Hematopoietic multipotent progenitor cell (in vitro differentiated cells): ENCODE measurements around the gene USP21. TPM values are rescaled to one million over a fixed set of nuclear protein-coding genes. Genes with fewer than 3 reads are reported as not detected.

Source experiments
- DNase-seq, 3 donors: peaks; one replicate each; pipeline ENCODE4 v3.0.0-alpha.2; 2011 to 2015; ENCODE audit warnings: low read depth in 2 of 3, low spot score in 2 of 3
- total RNA-seq: library from RNA; depleted of rRNA; stranded (reverse); fragments of >200 nt; gene quantifications from one replicate; pipeline ENCODE4 v1.2.3, GENCODE V29; 2012

The USP21 gene
- total RNA-seq, 1 donor, result 21.8 TPM

- peak; percentile 75 to 96 (median 96) for DNase-seq
Observed at GRCh38 chr1:161132410-161133219, 26.7 kb upstream of the USP21 start, which contains the start of gene DEDD. DEDD (minus strand) TSS chr1:161132667; CDS start chr1:161124462, 8,205 bp downstream.

GRCh38 chr1:161133220-161133740 is 26.0 kb upstream of the USP21 start:
- no peak for DNase-seq

GRCh38 chr1:161137881-161138280 is 21.4 kb upstream of the USP21 start:
- DNase-seq, result no peak

- no peak for DNase-seq
Observed at GRCh38 chr1:161138431-161138830, 20.9 kb upstream of the USP21 start.

GRCh38 chr1:161139766-161140165 is 19.5 kb upstream of the USP21 start:
- DNase-seq, result peak in 1 of 3 donors; percentile 76

- no peak for DNase-seq
Observed at GRCh38 chr1:161140755-161141400, 18.4 kb upstream of the USP21 start.

- no peak for DNase-seq
Observed at GRCh38 chr1:161145832-161146231, 13.5 kb upstream of the USP21 start.

GRCh38 chr1:161153176-161153575 is 6.1 kb upstream of the USP21 start:
- DNase-seq, result no peak

- peak; percentile 76 to 95 (median 91) for DNase-seq
Observed at GRCh38 chr1:161153682-161154337, 5.5 kb upstream of the USP21 start, which contains the start of gene UFC1. UFC1 (plus strand) TSS chr1:161153978; CDS start chr1:161153998, 20 bp downstream.

- DNase-seq, result no peak
Observed at GRCh38 chr1:161157867-161158266, 1.4 kb upstream of the USP21 start.

- DNase-seq, result peak in 2 of 3 donors; percentile 24 to 43
Observed at GRCh38 chr1:161158316-161159010, 837 bp upstream of the USP21 start.

GRCh38 chr1:161159913-161160243 is 578 bp downstream of the USP21 start:
- no peak for DNase-seq

GRCh38 chr1:161160671-161161145 is 1.4 kb downstream of the USP21 start:
- no peak for DNase-seq

GRCh38 chr1:161161652-161162051 is 2.4 kb downstream of the USP21 start:
- DNase-seq, result no peak

GRCh38 chr1:161162052-161162451 is 2.8 kb downstream of the USP21 start:
- DNase-seq, result no peak

GRCh38 chr1:161162806-161163205 is 3.5 kb downstream of the USP21 start:
- no peak for DNase-seq

GRCh38 chr1:161163793-161164192 is 4.5 kb downstream of the USP21 start:
- no peak for DNase-seq

GRCh38 chr1:161164901-161165610 is 5.8 kb downstream of the USP21 start:
- no peak for DNase-seq

- DNase-seq, result peak; percentile 86 to 98 (median 96)
Observed at GRCh38 chr1:161165742-161166668, 6.7 kb downstream of the USP21 start, which contains the start of gene PPOX. PPOX (plus strand) TSS chr1:161166426; CDS start chr1:161166848, 422 bp downstream.
